Panc1 (cell line): Measurements from ENCODE around the gene PTBP3. TPM values are rescaled to one million over a fixed set of nuclear protein-coding genes. Genes with fewer than 3 reads are reported as not detected.

Experiments
- ATAC-seq: fragments of 200-7000 bp; cut with Tn5 transposase; 2 replicates; pipeline ENCODE4 v1.9.1; 2020; ENCODE audit warnings: mild to moderate bottlenecking, moderate library complexity
- BruUV-seq: library from RNA; stranded (reverse); fragments of 400-500 nt; replicated peaks from 2 replicates; lab custom pipeline; 2021; lab: Mats Ljungman, UMichigan
- CTCF ChIA-PET: fragments of 300-600 bp; sonication (Branson Sonifier 250); formaldehyde crosslinking; loops from one replicate; lab custom pipeline; 2022; ENCODE audit warnings: antibody characterized with exemption; lab: Charles Lee
- POLR2A ChIA-PET: fragments of 300-600 bp; sonication (Branson Sonifier 250); formaldehyde crosslinking; loops from one replicate; lab custom pipeline; 2022; ENCODE audit warnings: antibody characterized with exemption; lab: Charles Lee
- DNase-seq: peaks from one replicate; pipeline ENCODE4 v3.0.0-alpha.2; 2010; ENCODE audit warnings: low read depth, low spot score
- H3K27ac ChIP-seq: 2 replicates; pipeline ENCODE4 v1.5.1; 2011; ENCODE audit warnings: mild to moderate bottlenecking, low read length, inconsistent platforms
- H3K27me3 ChIP-seq: fragments of 200-500 bp; sonication (Bioruptor generic); 2 replicates; pipeline ENCODE4 v1.6.0; 2014; ENCODE audit warnings: low read length, inconsistent platforms; ENCODE audit not compliant: control insufficient read depth, insufficient read depth
- H3K36me3 ChIP-seq: fragments of 200-500 bp; sonication (Bioruptor generic); 2 replicates; pipeline ENCODE4 v1.5.1; 2014; ENCODE audit warnings: inconsistent platforms, mild to moderate bottlenecking, low read length, moderate library complexity; ENCODE audit not compliant: control insufficient read depth, insufficient read depth
- H3K4me1 ChIP-seq: 2 replicates; pipeline ENCODE4 v1.5.1; 2011; ENCODE audit warnings: inconsistent platforms, mild to moderate bottlenecking, low read length, moderate library complexity; ENCODE audit not compliant: control insufficient read depth, insufficient read depth
- H3K4me3 ChIP-seq, 2 experiments: 2 replicates each; pipeline ENCODE4 v1.5.1; 2011 to 2012; ENCODE audit warnings: low read depth in 2 of 2, low read length in 2 of 2, mild to moderate bottlenecking in 2 of 2, inconsistent platforms in 1 of 2, moderate library complexity in 1 of 2
- H3K9me3 ChIP-seq: fragments of 200-500 bp; sonication (Bioruptor generic); 2 replicates; pipeline ENCODE4 v1.5.1; 2014; ENCODE audit warnings: low read depth, mild to moderate bottlenecking, inconsistent platforms, low read length, moderate library complexity; ENCODE audit not compliant: control insufficient read depth, insufficient read depth
- CTCF ChIP-seq: fragments of 450-650 bp; IDR thresholded peaks from 2 replicates; pipeline ENCODE4 v1.5.1; 2017; ENCODE audit warnings: mild to moderate bottlenecking
- POLR2AphosphoS5 ChIP-seq: IDR thresholded peaks from 2 replicates; pipeline ENCODE4 v1.6.1; 2012; ENCODE audit warnings: mild to moderate bottlenecking, low read depth, low read length, moderate library complexity
- REST ChIP-seq, 2 experiments: IDR thresholded peaks; 2 replicates each; pipeline ENCODE4 v1.6.1; 2011 to 2012; ENCODE audit warnings: low read depth in 2 of 2, control low read depth in 1 of 2, low read length in 1 of 2, mild to moderate bottlenecking in 1 of 2, moderate library complexity in 1 of 2; ENCODE audit not compliant: insufficient read depth in 1 of 2
- SIN3A ChIP-seq: IDR thresholded peaks from 2 replicates; pipeline ENCODE4 v1.6.1; 2012; ENCODE audit warnings: low read depth, mild to moderate bottlenecking, low read length, moderate library complexity, borderline replicate concordance; ENCODE audit not compliant: insufficient read depth
- TCF7L2 ChIP-seq: IDR thresholded peaks from 2 replicates; pipeline ENCODE4 v1.6.1; 2011; ENCODE audit warnings: mild to moderate bottlenecking, low read depth, low read length, inconsistent platforms
- in situ Hi-C: cut with HindIII; loops from 2 replicates; pipeline ENCODE4 v1.10.0; 2016; ENCODE audit warnings: low sequenced_read_pairs, low pct_unique_long_range_greater_than_20kb
- intact Hi-C: fragments of 100-400 bp; cut with micrococcal nuclease; formaldehyde crosslinking; loops from one replicate; pipeline ENCODE4 v1.10.0; 2022; ENCODE audit not compliant: unreplicated experiment
- total RNA-seq: library from RNA; stranded (reverse); gene quantifications from one replicate; pipeline ENCODE4 v1.2.1, GENCODE V29; 2021; ENCODE audit not compliant: unreplicated experiment

The PTBP3 gene
- total RNA-seq, 1 experiment from 2014 or later, result 82.5 TPM

GRCh38 chr9:112380102-112380824 is 46.8 kb upstream of the PTBP3 start, which contains the start of gene HSDL2:
HSDL2 (plus strand) TSS chr9:112380108; CDS start chr9:112380164, 56 bp downstream.
- ChIA-PET POLR2A (interaction anchor here (0.6 to 0.7 kb wide), 2 partner anchors 189 to 260 kb away, joined by 3 to 4 read pairs; no protein-coding TSS in a partner anchor), CTCF (interaction anchor here (1.0 kb wide), 1 partner anchor 283 kb away, joined by 3 read pairs; no protein-coding TSS in a partner anchor)
- peaks cover 7% of the 10 kb centered on the region for H3K4me1 ChIP-seq
- peak within 1 kb of the TSS; percentile 94 for H3K27ac ChIP-seq
- in situ Hi-C loops (no loop called here), intact Hi-C loops (no loop called here)
- no peaks in the 10 kb centered on the region for H3K9me3 ChIP-seq
- H3K27me3 ChIP-seq, result no peaks in the 10 kb centered on the region
- no peak for DNase-seq
- peak; percentile 69 for ATAC-seq
- TF ChIP-seq POLR2AphosphoS5 (0 out of 2 replicates have a peak, but pooled peaks have one; percentile 2), TCF7L2 (peak; percentile 33; the same call in 1 of the 2 replicates), SIN3A (no peak)
- BruUV-seq, result no TSS peak
- peaks cover 5% of the 10 kb centered on the region; the same call in 1 of the 2 replicates for H3K36me3 ChIP-seq
- peak within 1 kb of the TSS; percentile 82 to 89 for H3K4me3 ChIP-seq

GRCh38 chr9:112379177-112380101 is 46.0 kb upstream of the PTBP3 start:
- in situ Hi-C loops, result no loop called here
- ChIA-PET CTCF (interaction anchor here (0.6 to 1.0 kb wide), 3 partner anchors 282 to 461 kb away, joined by 3 to 5 read pairs (median 3); no protein-coding TSS in a partner anchor), POLR2A (interaction anchor here (0.6 to 0.7 kb wide), 4 partner anchors 14 to 260 kb away, joined by 3 to 18 read pairs (median 4); no protein-coding TSS in a partner anchor)
- H3K4me3 ChIP-seq, result peak overlapping the region; percentile 82 to 89
- BruUV-seq, result no TSS peak
- H3K27ac ChIP-seq, result peak overlapping the region; percentile 94
- H3K27me3 ChIP-seq, result no peaks in the 10 kb centered on the region
- peaks cover 5% of the 10 kb centered on the region; the same call in 1 of the 2 replicates for H3K36me3 ChIP-seq
- intact Hi-C loops, result no loop called here
- no peak for TF ChIP-seq CTCF
- no peak for TF ChIP-seq TCF7L2
- TF ChIP-seq SIN3A, result 0 out of 2 replicates have a peak, but pooled peaks have one; percentile 65
- peak; percentile 89 for TF ChIP-seq POLR2AphosphoS5
- no peak for TF ChIP-seq REST (IDR thresholded peaks at IDR 0.05; ENCODE audit: insufficient read depth in 1 of 2, low read depth in 2 of 2, low read length in 1 of 2)
- no peaks in the 10 kb centered on the region for H3K9me3 ChIP-seq
- peak; percentile 97 for ATAC-seq
- peaks cover 7% of the 10 kb centered on the region for H3K4me1 ChIP-seq
- DNase-seq, result peak; percentile 78
